Hepatocyte (in vitro differentiated cells): Measurements from ENCODE around the gene STK26.
"Not testable (repeated sequence)": the region's sequence is repeated elsewhere in the genome, so short reads cannot be mapped to it uniquely, and the experiment has no call there.

Experiments
- EZH2 ChIP-seq: fragments of 200-600 bp; sonication (generic); IDR thresholded peaks from 2 replicates; pipeline ENCODE4 v1.6.1; 2016; ENCODE audit warnings: antibody characterized with exemption, mild to moderate bottlenecking, borderline replicate concordance
- EZH2phosphoT487 ChIP-seq: fragments of 200-600 bp; sonication (generic); IDR thresholded peaks from one replicate; pipeline ENCODE4 v1.6.1; 2018; ENCODE audit warnings: antibody characterized with exemption, mild to moderate bottlenecking, low read depth, moderate library complexity; ENCODE audit not compliant: unreplicated experiment, severe bottlenecking
- TF ChIP-seq, protein P1 (sequence below): fragments of 200-600 bp; sonication (generic); IDR thresholded peaks from 2 replicates; pipeline ENCODE4 v1.5.1; 2016; ENCODE audit warnings: antibody characterized with exemption, mild to moderate bottlenecking; ENCODE audit not compliant: poor library complexity

DNA sequence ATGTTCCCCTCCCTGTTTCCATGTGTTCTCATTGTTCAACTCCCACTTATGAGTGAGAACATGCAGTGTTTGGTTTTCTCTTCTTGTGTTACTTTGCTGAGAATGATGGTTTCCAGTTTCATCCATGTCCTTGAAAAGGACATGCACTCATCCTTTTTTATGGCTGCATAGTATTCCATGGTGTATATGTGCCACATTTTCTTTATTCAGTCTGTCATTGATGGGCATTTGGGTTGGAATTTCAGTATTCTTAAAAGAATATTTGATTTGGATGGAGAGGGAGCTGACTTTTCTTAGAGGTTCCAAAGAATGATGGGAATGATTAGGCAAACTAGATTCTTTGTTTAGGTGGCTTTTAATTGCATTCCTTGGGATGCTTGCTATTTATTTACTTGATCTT, 28.7 kb downstream of the STK26 start:
- TF ChIP-seq EZH2phosphoT487, EZH2: not testable (repeated sequence)
- TF ChIP-seq, protein P1, sequence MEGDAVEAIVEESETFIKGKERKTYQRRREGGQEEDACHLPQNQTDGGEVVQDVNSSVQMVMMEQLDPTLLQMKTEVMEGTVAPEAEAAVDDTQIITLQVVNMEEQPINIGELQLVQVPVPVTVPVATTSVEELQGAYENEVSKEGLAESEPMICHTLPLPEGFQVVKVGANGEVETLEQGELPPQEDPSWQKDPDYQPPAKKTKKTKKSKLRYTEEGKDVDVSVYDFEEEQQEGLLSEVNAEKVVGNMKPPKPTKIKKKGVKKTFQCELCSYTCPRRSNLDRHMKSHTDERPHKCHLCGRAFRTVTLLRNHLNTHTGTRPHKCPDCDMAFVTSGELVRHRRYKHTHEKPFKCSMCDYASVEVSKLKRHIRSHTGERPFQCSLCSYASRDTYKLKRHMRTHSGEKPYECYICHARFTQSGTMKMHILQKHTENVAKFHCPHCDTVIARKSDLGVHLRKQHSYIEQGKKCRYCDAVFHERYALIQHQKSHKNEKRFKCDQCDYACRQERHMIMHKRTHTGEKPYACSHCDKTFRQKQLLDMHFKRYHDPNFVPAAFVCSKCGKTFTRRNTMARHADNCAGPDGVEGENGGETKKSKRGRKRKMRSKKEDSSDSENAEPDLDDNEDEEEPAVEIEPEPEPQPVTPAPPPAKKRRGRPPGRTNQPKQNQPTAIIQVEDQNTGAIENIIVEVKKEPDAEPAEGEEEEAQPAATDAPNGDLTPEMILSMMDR: not testable (repeated sequence)
